ENCODE data around the gene VPREB1. TPM values are rescaled to one million over a fixed set of nuclear protein-coding genes. Genes with fewer than 3 reads are reported as not detected.
"Not testable (repeated sequence)": the region's sequence is repeated elsewhere in the genome, so short reads cannot be mapped to it uniquely, and the experiment has no call there.

The VPREB1 gene
- total RNA-seq, 1 experiment from 2014 or later, result not detected

GRCh38 chr22:22248878-22249277, 4.3 kb downstream of the VPREB1 start:
- POLR2A ChIA-PET (ENCODE audit: unreplicated experiment), result no interaction called here
- no peak for ATAC-seq
- DNase-seq, result no peak
- H3K4me3 ChIP-seq (ENCODE audit: low read length), result no peak overlapping the region
- intact Hi-C loops (cut with micrococcal nuclease), result no loop called here
- H3K9me3 ChIP-seq (ENCODE audit: low read length), result no peaks in the 10 kb centered on the region
- H3K27ac ChIP-seq (ENCODE audit: low read length), result no peak overlapping the region
- CTCF ChIA-PET, result no interaction called here
- H3K9me2 ChIP-seq (replicated peaks; ENCODE audit: low read length), result no peaks in the 10 kb centered on the region
- no TSS peak for BruUV-seq (replicated peaks)
- no peaks in the 10 kb centered on the region for H4K20me1 ChIP-seq (ENCODE audit: low read length)
- H3K27me3 ChIP-seq (ENCODE audit: low read length), result no peaks in the 10 kb centered on the region
- H3K4me2 ChIP-seq (ENCODE audit: low read length), result no peak overlapping the region
- H3K4me1 ChIP-seq (ENCODE audit: insufficient read depth, low read length), result no peaks in the 10 kb centered on the region
- no peaks in the 10 kb centered on the region for H3K79me2 ChIP-seq (ENCODE audit: low read length)
- no peak overlapping the region for H3K9ac ChIP-seq (ENCODE audit: low read length)
- H3F3A ChIP-seq (ENCODE audit: low read length, unreplicated experiment), result no peaks in the 10 kb centered on the region
- H2AFZ ChIP-seq (ENCODE audit: low read length), result no peak overlapping the region
- H3K36me3 ChIP-seq (ENCODE audit: low read depth, low read length), result no peaks in the 10 kb centered on the region
- no peak for TF ChIP-seq EZH2 (IDR thresholded peaks at IDR 0.05; ENCODE audit: low read length, unreplicated experiment)
- no peak for TF ChIP-seq CTCF (conservative IDR thresholded peaks at IDR 0.05; ENCODE audit: low read depth, low read length)
- no peak for TF ChIP-seq EZH2phosphoT487 (IDR thresholded peaks at IDR 0.05; ENCODE audit: borderline replicate concordance, low read length)

- H3K9me3 ChIP-seq (ENCODE audit: low read length); H3F3A ChIP-seq (ENCODE audit: low read length, unreplicated experiment); H3K4me2 ChIP-seq (ENCODE audit: low read length); H3K4me3 ChIP-seq (ENCODE audit: low read length); POLR2A ChIA-PET (ENCODE audit: unreplicated experiment); H3K9me2 ChIP-seq (replicated peaks; ENCODE audit: low read length); H3K79me2 ChIP-seq (ENCODE audit: low read length); H4K20me1 ChIP-seq (ENCODE audit: low read length); H2AFZ ChIP-seq (ENCODE audit: low read length); DNase-seq; BruUV-seq (replicated peaks); H3K36me3 ChIP-seq (ENCODE audit: low read depth, low read length); ATAC-seq; H3K27ac ChIP-seq (ENCODE audit: low read length); H3K27me3 ChIP-seq (ENCODE audit: low read length); CTCF ChIA-PET; H3K9ac ChIP-seq (ENCODE audit: low read length); intact Hi-C loops (cut with micrococcal nuclease); H3K4me1 ChIP-seq (ENCODE audit: insufficient read depth, low read length): not testable (repeated sequence)
Measured at GRCh38 chr22:22250651-22251050, 6.1 kb downstream of the VPREB1 start.

- H3K4me3 ChIP-seq (ENCODE audit: low read length); POLR2A ChIA-PET (ENCODE audit: unreplicated experiment): not testable (repeated sequence)
Measured at GRCh38 chr22:22256133-22256532, 11.5 kb downstream of the VPREB1 start.

GRCh38 chr22:22258597-22259415, 14.2 kb downstream of the VPREB1 start:
- intact Hi-C loops (cut with micrococcal nuclease); H3K4me2 ChIP-seq (ENCODE audit: low read length); H3K9me3 ChIP-seq (ENCODE audit: low read length); H3K4me3 ChIP-seq (ENCODE audit: low read length); H3K9ac ChIP-seq (ENCODE audit: low read length); CTCF ChIA-PET; H3F3A ChIP-seq (ENCODE audit: low read length, unreplicated experiment); H3K4me1 ChIP-seq (ENCODE audit: insufficient read depth, low read length); H4K20me1 ChIP-seq (ENCODE audit: low read length); POLR2A ChIA-PET (ENCODE audit: unreplicated experiment); DNase-seq; BruUV-seq (replicated peaks); H2AFZ ChIP-seq (ENCODE audit: low read length); ATAC-seq; H3K36me3 ChIP-seq (ENCODE audit: low read depth, low read length); H3K9me2 ChIP-seq (replicated peaks; ENCODE audit: low read length); H3K27ac ChIP-seq (ENCODE audit: low read length); H3K79me2 ChIP-seq (ENCODE audit: low read length); H3K27me3 ChIP-seq (ENCODE audit: low read length): not testable (repeated sequence)

More at GRCh38 chr22:22256133-22256532, 11.5 kb downstream of the VPREB1 start:
- H3K9me2 ChIP-seq (replicated peaks; ENCODE audit: low read length); H3F3A ChIP-seq (ENCODE audit: low read length, unreplicated experiment); CTCF ChIA-PET; BruUV-seq (replicated peaks); H3K27me3 ChIP-seq (ENCODE audit: low read length); H3K79me2 ChIP-seq (ENCODE audit: low read length); ATAC-seq; H4K20me1 ChIP-seq (ENCODE audit: low read length); H3K27ac ChIP-seq (ENCODE audit: low read length); H2AFZ ChIP-seq (ENCODE audit: low read length); intact Hi-C loops (cut with micrococcal nuclease); DNase-seq; H3K4me2 ChIP-seq (ENCODE audit: low read length); H3K9me3 ChIP-seq (ENCODE audit: low read length); H3K9ac ChIP-seq (ENCODE audit: low read length); H3K4me1 ChIP-seq (ENCODE audit: insufficient read depth, low read length); H3K36me3 ChIP-seq (ENCODE audit: low read depth, low read length): not testable (repeated sequence)

- H3K4me2 ChIP-seq (ENCODE audit: low read length); H3K9me3 ChIP-seq (ENCODE audit: low read length); H3K9me2 ChIP-seq (replicated peaks; ENCODE audit: low read length); POLR2A ChIA-PET (ENCODE audit: unreplicated experiment); BruUV-seq (replicated peaks); H3K79me2 ChIP-seq (ENCODE audit: low read length); DNase-seq; H3K36me3 ChIP-seq (ENCODE audit: low read depth, low read length); H3K27ac ChIP-seq (ENCODE audit: low read length); H4K20me1 ChIP-seq (ENCODE audit: low read length); H3F3A ChIP-seq (ENCODE audit: low read length, unreplicated experiment); H3K4me3 ChIP-seq (ENCODE audit: low read length); intact Hi-C loops (cut with micrococcal nuclease); H2AFZ ChIP-seq (ENCODE audit: low read length); H3K27me3 ChIP-seq (ENCODE audit: low read length); H3K4me1 ChIP-seq (ENCODE audit: insufficient read depth, low read length); H3K9ac ChIP-seq (ENCODE audit: low read length); CTCF ChIA-PET; ATAC-seq: not testable (repeated sequence)
Measured at GRCh38 chr22:22260169-22260568, 15.6 kb downstream of the VPREB1 start.

GRCh38 chr22:22260586-22260985, 16.0 kb downstream of the VPREB1 start:
- ATAC-seq; H3K4me2 ChIP-seq (ENCODE audit: low read length); H4K20me1 ChIP-seq (ENCODE audit: low read length); DNase-seq; H3K4me3 ChIP-seq (ENCODE audit: low read length); H3K79me2 ChIP-seq (ENCODE audit: low read length); BruUV-seq (replicated peaks); H3K9me2 ChIP-seq (replicated peaks; ENCODE audit: low read length); intact Hi-C loops (cut with micrococcal nuclease); H3K27me3 ChIP-seq (ENCODE audit: low read length); H2AFZ ChIP-seq (ENCODE audit: low read length); H3K27ac ChIP-seq (ENCODE audit: low read length); POLR2A ChIA-PET (ENCODE audit: unreplicated experiment); H3K9ac ChIP-seq (ENCODE audit: low read length); H3K4me1 ChIP-seq (ENCODE audit: insufficient read depth, low read length); H3K36me3 ChIP-seq (ENCODE audit: low read depth, low read length); CTCF ChIA-PET; H3F3A ChIP-seq (ENCODE audit: low read length, unreplicated experiment); H3K9me3 ChIP-seq (ENCODE audit: low read length): not testable (repeated sequence)
